Endothelial cell of umbilical vein (primary cell): ENCODE measurements around the gene CCDC183.

ENCODE experiments used
- EZH2 ChIP-seq: IDR thresholded peaks from 2 replicates; pipeline ENCODE4 v1.6.1; 2012; ENCODE audit warnings: borderline replicate concordance, low read depth, mild to moderate bottlenecking, moderate library complexity, low read length, inconsistent platforms; ENCODE audit not compliant: severe bottlenecking
- FOS ChIP-seq: IDR thresholded peaks from 2 replicates; pipeline ENCODE4 v1.6.1; 2011; ENCODE audit warnings: mild to moderate bottlenecking, low read length, moderate library complexity, borderline replicate concordance; ENCODE audit not compliant: insufficient read depth
- GATA2 ChIP-seq: IDR thresholded peaks from 2 replicates; pipeline ENCODE4 v1.7.0; 2011; ENCODE audit warnings: low read depth, mild to moderate bottlenecking, moderate library complexity, mixed read lengths, low read length; ENCODE audit not compliant: insufficient read length, insufficient read depth
- JUN ChIP-seq: IDR thresholded peaks from 2 replicates; pipeline ENCODE4 v1.6.1; 2011; ENCODE audit warnings: borderline replicate concordance, low read depth; ENCODE audit not compliant: insufficient read length, insufficient read depth
- MYC ChIP-seq: IDR thresholded peaks from one replicate; pipeline ENCODE4 v1.6.1; 2011; ENCODE audit warnings: mild to moderate bottlenecking, low read depth, low read length
- POLR2A ChIP-seq: IDR thresholded peaks from 2 replicates; pipeline ENCODE4 v1.6.1; 2012; ENCODE audit warnings: low read depth, mild to moderate bottlenecking, control low read depth, low read length
- POLR2AphosphoS5 ChIP-seq: IDR thresholded peaks from 2 replicates; pipeline ENCODE4 v1.6.1; 2012; ENCODE audit warnings: low read depth, mild to moderate bottlenecking, control low read depth, low read length, moderate library complexity; ENCODE audit not compliant: insufficient read depth
- TF ChIP-seq, protein P1 (sequence below), 2 donors: IDR thresholded peaks; 1 replicate in 1 of 2; 2 replicates in 1 of 2; pipeline ENCODE4 v1.5.1; 2011; ENCODE audit warnings: low read length in 2 of 2, mild to moderate bottlenecking in 2 of 2, moderate library complexity in 2 of 2, control low read depth in 1 of 2, inconsistent platforms in 1 of 2, low read depth in 1 of 2; ENCODE audit not compliant: insufficient read depth in 1 of 2; ENCODE audit errors: extremely low read depth in 1 of 2
- TF ChIP-seq, protein P2 (sequence below): IDR thresholded peaks from 2 replicates; pipeline ENCODE4 v1.6.1; 2011; ENCODE audit not compliant: insufficient read depth, insufficient read length

DNA sequence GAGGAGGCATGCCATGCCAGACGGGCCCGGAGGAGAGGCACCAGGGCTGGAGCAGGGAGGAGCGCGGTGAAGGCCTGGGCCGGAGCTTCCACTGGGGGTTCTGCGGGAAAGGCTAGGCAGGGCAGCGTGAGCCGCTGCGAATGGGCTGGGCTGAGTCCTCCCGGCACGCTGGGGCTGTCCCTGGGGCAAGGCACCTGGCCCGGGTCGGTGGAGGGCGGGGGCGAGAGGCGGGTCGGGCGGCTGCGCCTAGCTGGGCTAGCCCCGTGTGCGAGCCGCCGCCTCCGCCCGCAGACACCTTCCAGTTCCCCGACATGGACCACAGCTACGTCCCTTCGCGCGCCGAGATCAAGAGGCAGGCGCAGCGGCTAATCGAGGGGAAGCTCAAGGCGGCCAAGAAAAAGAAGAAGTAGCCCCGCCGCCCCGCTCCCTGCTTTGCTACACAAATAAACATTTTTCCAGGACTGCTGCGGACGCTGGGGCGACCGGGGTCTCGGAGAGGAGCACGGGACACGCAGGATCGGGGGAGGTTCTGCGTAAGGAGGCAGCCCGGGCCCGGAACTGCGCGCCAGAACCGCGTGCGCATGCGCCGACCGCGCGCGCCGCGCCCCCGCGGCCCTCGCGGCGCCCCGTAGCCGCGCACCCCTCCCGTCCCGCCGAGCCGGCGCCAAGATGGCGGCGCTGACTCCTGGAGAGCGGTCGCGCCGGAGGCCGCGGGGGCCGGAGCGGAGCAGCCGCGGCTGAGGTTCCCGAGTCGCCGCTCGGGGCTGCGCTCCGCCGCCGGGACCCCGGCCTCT is 11.3 kb downstream of the CCDC183 start, which contains the start of gene RABL6:
- TF ChIP-seq POLR2AphosphoS5 (peak; percentile 89), POLR2A (peak; percentile 94), GATA2 (no peak), EZH2 (no peak), MYC (no peak), FOS (no peak), JUN (no peak)
- TF ChIP-seq, protein P1, sequence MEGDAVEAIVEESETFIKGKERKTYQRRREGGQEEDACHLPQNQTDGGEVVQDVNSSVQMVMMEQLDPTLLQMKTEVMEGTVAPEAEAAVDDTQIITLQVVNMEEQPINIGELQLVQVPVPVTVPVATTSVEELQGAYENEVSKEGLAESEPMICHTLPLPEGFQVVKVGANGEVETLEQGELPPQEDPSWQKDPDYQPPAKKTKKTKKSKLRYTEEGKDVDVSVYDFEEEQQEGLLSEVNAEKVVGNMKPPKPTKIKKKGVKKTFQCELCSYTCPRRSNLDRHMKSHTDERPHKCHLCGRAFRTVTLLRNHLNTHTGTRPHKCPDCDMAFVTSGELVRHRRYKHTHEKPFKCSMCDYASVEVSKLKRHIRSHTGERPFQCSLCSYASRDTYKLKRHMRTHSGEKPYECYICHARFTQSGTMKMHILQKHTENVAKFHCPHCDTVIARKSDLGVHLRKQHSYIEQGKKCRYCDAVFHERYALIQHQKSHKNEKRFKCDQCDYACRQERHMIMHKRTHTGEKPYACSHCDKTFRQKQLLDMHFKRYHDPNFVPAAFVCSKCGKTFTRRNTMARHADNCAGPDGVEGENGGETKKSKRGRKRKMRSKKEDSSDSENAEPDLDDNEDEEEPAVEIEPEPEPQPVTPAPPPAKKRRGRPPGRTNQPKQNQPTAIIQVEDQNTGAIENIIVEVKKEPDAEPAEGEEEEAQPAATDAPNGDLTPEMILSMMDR (IDR thresholded peaks at IDR 0.05; ENCODE audit: extremely low read depth in 1 of 2, insufficient read depth in 1 of 2, low read depth in 1 of 2, low read length in 2 of 2) = no peak
- TF ChIP-seq, protein P2, sequence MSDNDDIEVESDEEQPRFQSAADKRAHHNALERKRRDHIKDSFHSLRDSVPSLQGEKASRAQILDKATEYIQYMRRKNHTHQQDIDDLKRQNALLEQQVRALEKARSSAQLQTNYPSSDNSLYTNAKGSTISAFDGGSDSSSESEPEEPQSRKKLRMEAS = no peak
